B cell (primary cell): ENCODE data around the gene PTPRO.

Source experiments
- CTCF ChIP-seq: fragments of 200-600 bp; IDR thresholded peaks from one replicate; pipeline ENCODE4 v1.8.0; 2022; ENCODE audit warnings: antibody characterized with exemption, mild to moderate bottlenecking
- EZH2 ChIP-seq: IDR thresholded peaks from 2 replicates; pipeline ENCODE4 v1.6.1; 2012; ENCODE audit warnings: borderline replicate concordance, low read depth, mild to moderate bottlenecking, moderate library complexity, low read length; ENCODE audit not compliant: insufficient read depth, poor library complexity, severe bottlenecking

DNA sequence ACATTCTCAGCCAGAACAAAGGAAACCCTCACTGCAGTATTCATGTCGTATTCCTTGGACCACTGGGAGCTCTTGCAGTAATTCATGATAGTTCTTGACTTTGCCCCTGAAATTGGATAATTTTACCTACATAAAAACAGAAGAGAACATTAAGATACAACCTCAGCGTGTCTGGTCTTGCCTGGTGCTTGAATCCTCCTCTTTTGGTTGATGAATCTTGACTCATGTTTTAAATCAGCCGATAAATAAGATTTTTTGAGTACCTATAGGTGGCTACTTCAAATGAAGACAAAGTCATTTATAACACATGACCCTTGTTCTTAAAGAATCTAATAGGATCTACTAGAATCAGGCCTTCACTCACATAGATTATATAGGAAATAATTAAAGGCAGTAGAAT is 221.0 kb downstream of the PTPRO start:
- no peak for TF ChIP-seq EZH2
- TF ChIP-seq CTCF: no peak
